GM23338 (cell line): ENCODE results near the gene TTC33.
"Not testable (repeated sequence)": the region's sequence is repeated elsewhere in the genome, so short reads cannot be mapped to it uniquely, and the experiment has no call there.

ENCODE experiments used
- EZH2phosphoT487 ChIP-seq: fragments of 200-600 bp; sonication (generic); IDR thresholded peaks from one replicate; pipeline ENCODE4 v1.8.1; 2018; ENCODE audit warnings: antibody characterized with exemption; ENCODE audit not compliant: unreplicated experiment
- TF ChIP-seq, protein P1 (sequence below), 2 experiments: fragments of 200-600 bp in 1 of 2; sonication (generic) in 1 of 2; conservative IDR thresholded peaks; 2 replicates each; pipeline versions ENCODE4 v1.5.1 to v1.6.1; 2016 to 2017; ENCODE audit warnings: antibody characterized with exemption in 2 of 2, low read depth in 2 of 2, mild to moderate bottlenecking in 2 of 2, moderate library complexity in 1 of 2
- TF ChIP-seq, protein P2 (sequence below): IDR thresholded peaks from one replicate; pipeline ENCODE4 v1.6.1; 2018; ENCODE audit warnings: antibody characterized with exemption; ENCODE audit not compliant: unreplicated experiment

DNA sequence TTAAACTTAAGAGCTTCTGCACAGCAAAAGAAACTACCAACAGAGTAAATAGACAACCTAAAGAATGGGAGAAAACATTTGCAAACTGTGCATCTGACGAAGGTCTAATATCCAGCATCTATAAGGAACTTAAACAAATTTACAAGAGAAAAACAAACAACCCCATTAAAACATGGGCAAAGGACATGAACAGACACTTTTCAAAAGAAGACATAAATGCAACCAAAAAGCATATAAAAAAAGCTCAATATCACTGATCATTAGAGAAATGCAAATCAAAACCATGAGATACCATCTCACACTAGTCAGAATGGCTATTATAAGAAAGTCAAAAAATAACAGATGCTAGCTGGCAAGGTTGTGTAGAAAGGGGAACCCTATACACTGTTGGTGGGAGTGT is 50.3 kb downstream of the TTC33 start:
- TF ChIP-seq, protein P1, sequence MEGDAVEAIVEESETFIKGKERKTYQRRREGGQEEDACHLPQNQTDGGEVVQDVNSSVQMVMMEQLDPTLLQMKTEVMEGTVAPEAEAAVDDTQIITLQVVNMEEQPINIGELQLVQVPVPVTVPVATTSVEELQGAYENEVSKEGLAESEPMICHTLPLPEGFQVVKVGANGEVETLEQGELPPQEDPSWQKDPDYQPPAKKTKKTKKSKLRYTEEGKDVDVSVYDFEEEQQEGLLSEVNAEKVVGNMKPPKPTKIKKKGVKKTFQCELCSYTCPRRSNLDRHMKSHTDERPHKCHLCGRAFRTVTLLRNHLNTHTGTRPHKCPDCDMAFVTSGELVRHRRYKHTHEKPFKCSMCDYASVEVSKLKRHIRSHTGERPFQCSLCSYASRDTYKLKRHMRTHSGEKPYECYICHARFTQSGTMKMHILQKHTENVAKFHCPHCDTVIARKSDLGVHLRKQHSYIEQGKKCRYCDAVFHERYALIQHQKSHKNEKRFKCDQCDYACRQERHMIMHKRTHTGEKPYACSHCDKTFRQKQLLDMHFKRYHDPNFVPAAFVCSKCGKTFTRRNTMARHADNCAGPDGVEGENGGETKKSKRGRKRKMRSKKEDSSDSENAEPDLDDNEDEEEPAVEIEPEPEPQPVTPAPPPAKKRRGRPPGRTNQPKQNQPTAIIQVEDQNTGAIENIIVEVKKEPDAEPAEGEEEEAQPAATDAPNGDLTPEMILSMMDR (conservative IDR thresholded peaks at IDR 0.05; ENCODE audit: low read depth in 2 of 2): not testable (repeated sequence)
- TF ChIP-seq, protein P2, sequence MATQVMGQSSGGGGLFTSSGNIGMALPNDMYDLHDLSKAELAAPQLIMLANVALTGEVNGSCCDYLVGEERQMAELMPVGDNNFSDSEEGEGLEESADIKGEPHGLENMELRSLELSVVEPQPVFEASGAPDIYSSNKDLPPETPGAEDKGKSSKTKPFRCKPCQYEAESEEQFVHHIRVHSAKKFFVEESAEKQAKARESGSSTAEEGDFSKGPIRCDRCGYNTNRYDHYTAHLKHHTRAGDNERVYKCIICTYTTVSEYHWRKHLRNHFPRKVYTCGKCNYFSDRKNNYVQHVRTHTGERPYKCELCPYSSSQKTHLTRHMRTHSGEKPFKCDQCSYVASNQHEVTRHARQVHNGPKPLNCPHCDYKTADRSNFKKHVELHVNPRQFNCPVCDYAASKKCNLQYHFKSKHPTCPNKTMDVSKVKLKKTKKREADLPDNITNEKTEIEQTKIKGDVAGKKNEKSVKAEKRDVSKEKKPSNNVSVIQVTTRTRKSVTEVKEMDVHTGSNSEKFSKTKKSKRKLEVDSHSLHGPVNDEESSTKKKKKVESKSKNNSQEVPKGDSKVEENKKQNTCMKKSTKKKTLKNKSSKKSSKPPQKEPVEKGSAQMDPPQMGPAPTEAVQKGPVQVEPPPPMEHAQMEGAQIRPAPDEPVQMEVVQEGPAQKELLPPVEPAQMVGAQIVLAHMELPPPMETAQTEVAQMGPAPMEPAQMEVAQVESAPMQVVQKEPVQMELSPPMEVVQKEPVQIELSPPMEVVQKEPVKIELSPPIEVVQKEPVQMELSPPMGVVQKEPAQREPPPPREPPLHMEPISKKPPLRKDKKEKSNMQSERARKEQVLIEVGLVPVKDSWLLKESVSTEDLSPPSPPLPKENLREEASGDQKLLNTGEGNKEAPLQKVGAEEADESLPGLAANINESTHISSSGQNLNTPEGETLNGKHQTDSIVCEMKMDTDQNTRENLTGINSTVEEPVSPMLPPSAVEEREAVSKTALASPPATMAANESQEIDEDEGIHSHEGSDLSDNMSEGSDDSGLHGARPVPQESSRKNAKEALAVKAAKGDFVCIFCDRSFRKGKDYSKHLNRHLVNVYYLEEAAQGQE: not testable (repeated sequence)
- not testable (repeated sequence) for TF ChIP-seq EZH2phosphoT487
